ENCODE results near the gene KLF12. TPM values are rescaled to one million over a fixed set of nuclear protein-coding genes. Genes with fewer than 3 reads are reported as not detected.

The KLF12 gene
- total RNA-seq, 2 donors from 2014 or later: 6.1 to 12.3 TPM

- Histone ChIP-seq H3K9me3 (no peaks in the 10 kb centered on the region), H3K4me1 (no peaks in the 10 kb centered on the region), H3K27ac (no peak overlapping the region), H3K27me3 (no peaks in the 10 kb centered on the region), H3K36me3 (no peaks in the 10 kb centered on the region), H3K4me3 (no peak overlapping the region)
- no peak for TF ChIP-seq CTCF (IDR thresholded peaks at IDR 0.05)
- DNase-seq (ENCODE audit: low spot score): no peak
These were observed 23.8 kb upstream of the KLF12 start for GRCh38 chr13:74158028-74158427.

GRCh38 chr13:74154981-74155380 lies 20.8 kb upstream of the KLF12 start:
- Histone ChIP-seq H3K36me3 (no peaks in the 10 kb centered on the region), H3K9me3 (no peaks in the 10 kb centered on the region), H3K4me1 (no peaks in the 10 kb centered on the region), H3K4me3 (no peak overlapping the region), H3K27me3 (no peaks in the 10 kb centered on the region), H3K27ac (no peak overlapping the region)
- no peak for DNase-seq (ENCODE audit: low spot score)
- no peak for TF ChIP-seq CTCF (IDR thresholded peaks at IDR 0.05)

- no peak for TF ChIP-seq CTCF (IDR thresholded peaks at IDR 0.05)
- Histone ChIP-seq H3K4me3 (no peak overlapping the region), H3K27ac (no peak overlapping the region), H3K27me3 (no peaks in the 10 kb centered on the region), H3K9me3 (no peaks in the 10 kb centered on the region), H3K36me3 (no peaks in the 10 kb centered on the region), H3K4me1 (no peaks in the 10 kb centered on the region)
- no peak for DNase-seq (ENCODE audit: low spot score)
These were observed 19.1 kb upstream of the KLF12 start for GRCh38 chr13:74153316-74153715.

GRCh38 chr13:74151859-74152258 lies 17.7 kb upstream of the KLF12 start:
- Histone ChIP-seq H3K36me3 (no peaks in the 10 kb centered on the region), H3K27me3 (no peaks in the 10 kb centered on the region), H3K4me1 (no peaks in the 10 kb centered on the region), H3K9me3 (no peaks in the 10 kb centered on the region), H3K27ac (no peak overlapping the region), H3K4me3 (no peak overlapping the region)
- no peak for TF ChIP-seq CTCF (IDR thresholded peaks at IDR 0.05)
- DNase-seq (ENCODE audit: low spot score): no peak

- H3K27me3 ChIP-seq: no peaks in the 10 kb centered on the region
- TF ChIP-seq CTCF (IDR thresholded peaks at IDR 0.05): no peak
- H3K27ac ChIP-seq: no peak overlapping the region
- no peaks in the 10 kb centered on the region for H3K36me3 ChIP-seq
- no peak for DNase-seq (ENCODE audit: low spot score)
- no peak overlapping the region for H3K4me3 ChIP-seq
- no peaks in the 10 kb centered on the region for H3K9me3 ChIP-seq
- H3K4me1 ChIP-seq: no peaks in the 10 kb centered on the region
These were observed 14.1 kb upstream of the KLF12 start for GRCh38 chr13:74148352-74148751.

GRCh38 chr13:74145249-74145975 lies 11.2 kb upstream of the KLF12 start:
- DNase-seq (ENCODE audit: low spot score): no peak
- no peaks in the 10 kb centered on the region for H3K9me3 ChIP-seq
- H3K4me1 ChIP-seq: no peaks in the 10 kb centered on the region
- no peaks in the 10 kb centered on the region for H3K36me3 ChIP-seq
- TF ChIP-seq CTCF (IDR thresholded peaks at IDR 0.05): no peak
- H3K27ac ChIP-seq: no peak overlapping the region
- H3K4me3 ChIP-seq: no peak overlapping the region
- no peaks in the 10 kb centered on the region for H3K27me3 ChIP-seq

Data from right atrium auricular region (tissue), 2 donors.